GM19455 (cell line): Measurements from ENCODE around the gene ALK.

Source experiments
- ATAC-seq: cut with Tn5 transposase; IDR thresholded peaks from one replicate; pipeline ENCODE4 v1.9.1; 2021; ENCODE audit not compliant: unreplicated experiment

Gene ALK

GRCh38 chr2:29799628-29800027 is 121.8 kb downstream of the ALK start:
- no peak for ATAC-seq

- ATAC-seq, result no peak
Measured at GRCh38 chr2:29797916-29798315, 123.5 kb downstream of the ALK start.

DNA sequence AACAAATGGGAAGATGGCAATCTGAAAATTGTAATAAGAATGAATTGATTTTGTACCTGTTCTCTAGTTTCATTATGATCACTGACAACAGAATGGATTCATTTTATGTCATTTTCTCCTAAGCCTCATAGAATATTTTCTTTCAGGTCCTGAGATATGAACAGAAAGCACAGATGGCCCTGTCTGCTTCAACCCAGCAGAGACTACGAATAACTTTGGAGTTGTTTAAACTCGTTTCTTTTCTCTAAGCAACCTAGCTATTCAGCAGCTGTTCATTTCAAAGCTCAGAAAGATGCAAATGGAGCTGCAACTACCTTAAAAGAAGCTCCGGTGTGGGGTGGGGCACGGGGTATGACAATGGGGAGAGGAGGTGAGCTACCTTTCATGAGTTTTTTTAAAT is 124.9 kb downstream of the ALK start:
- no peak for ATAC-seq

DNA sequence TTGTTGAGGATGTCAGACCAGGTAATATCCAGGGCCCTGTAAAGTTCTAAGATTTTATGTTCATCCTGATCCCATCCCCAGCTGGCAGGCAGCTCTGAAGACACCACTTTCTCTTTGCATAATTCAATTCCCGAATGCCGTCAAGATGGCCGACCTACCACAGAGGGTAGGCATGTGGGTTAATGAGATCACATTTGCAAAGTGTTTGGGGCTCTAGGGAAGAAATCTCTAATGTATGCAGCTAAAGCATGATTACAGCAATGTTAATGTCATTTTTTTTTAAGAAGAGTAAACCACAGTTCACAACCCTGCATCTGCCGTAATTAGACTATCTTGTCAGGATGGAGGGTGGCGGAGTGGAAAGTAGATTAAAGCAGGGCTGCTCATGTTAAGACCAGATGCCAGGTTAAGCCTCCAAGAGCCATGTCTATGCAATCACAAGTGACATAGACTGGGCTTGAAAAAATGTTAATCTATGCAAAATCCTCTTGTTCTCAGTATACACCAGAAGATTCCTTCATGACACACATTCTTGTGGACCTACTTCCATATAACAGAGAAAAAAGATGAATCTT is 131.4 kb downstream of the ALK start:
- no peak for ATAC-seq

DNA sequence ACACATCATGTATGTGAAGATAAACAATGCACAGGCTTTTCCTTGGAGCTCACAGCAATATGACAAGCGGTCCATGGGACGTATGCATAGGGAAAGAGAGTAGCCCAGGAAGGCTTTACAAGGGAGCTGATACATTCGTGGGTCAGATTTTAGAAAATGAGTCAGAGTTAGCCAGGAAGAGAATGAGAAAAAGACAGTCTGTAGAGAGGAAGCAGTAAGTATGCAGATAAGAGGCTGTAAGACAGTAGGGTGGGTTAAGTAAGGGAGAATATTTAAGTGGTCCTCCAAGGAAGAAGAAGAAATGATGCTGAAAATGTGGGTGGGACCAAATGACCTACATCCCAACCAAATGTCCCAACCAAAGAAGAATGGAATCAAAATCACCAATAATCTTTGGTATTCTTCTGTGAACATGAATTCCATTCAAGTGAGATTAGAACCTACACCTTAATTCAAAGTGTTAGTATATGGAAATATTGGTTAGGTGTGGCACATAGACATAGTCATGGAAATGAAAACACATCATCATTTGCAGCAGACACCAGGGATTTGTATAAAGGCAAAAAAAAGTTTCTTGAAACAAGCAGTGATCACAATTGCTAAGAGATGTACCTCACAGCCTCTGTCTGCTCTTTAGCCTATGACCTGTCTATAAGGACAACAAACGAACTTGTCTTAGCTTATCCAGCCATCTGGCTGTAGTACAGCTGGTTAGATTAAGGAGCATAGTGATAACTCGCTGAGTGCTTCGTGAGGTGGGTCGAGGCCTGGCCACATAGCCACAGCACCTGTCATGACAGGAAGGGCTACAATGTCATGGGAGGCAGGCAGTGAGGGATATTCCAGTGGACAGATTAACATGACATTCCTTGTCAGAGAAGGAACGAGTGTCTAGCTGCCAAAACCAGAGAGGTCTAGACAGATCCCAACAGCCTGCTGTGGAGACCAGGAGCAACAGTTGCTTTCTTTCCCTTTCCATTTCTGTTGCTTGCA is 133.6 kb downstream of the ALK start:
- ATAC-seq, result no peak

DNA sequence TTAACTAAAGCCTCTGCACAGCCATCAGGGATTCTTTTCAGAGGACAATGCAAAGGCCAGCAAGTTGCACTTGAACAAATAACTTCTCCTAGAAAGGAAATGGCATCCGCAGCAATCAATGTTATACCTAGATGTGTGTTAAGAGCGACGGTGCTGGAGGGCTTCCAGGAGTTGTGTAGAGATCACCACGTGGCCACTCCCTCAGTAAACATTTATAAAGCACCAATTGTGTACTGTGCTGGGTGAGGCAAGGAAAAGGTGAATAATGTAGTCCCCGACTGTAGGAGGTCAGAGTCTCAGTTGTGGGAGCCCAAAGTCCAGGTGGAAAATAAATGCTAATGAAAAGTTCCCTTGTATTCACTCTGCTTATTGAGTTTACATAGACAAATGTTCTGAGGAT is 135.0 kb downstream of the ALK start:
- no peak for ATAC-seq

DNA sequence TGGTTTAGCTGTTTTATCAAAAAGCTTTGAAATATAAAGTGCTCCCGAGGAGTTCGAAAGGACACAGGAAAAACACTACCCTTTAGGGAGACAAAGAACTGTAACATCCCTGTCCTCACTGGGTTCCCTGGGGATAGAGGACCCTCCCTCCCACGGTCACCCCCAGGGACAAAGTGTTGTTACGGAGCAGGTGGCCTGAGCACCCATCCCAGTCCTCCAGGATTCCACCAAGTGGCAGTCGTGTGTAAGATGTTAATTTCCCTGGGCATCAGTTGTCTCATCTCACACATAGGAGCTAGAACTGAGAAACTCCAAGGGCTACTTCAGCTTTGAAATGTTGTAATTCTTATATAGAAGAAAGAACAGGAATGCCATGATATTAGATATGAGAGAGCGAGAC is 137.7 kb downstream of the ALK start:
- ATAC-seq, result no peak

GRCh38 chr2:29782549-29783458 is 138.6 kb downstream of the ALK start:
- ATAC-seq, result no peak

GRCh38 chr2:29782087-29782486 is 139.3 kb downstream of the ALK start:
- ATAC-seq, result no peak

GRCh38 chr2:29780906-29781305 is 140.5 kb downstream of the ALK start:
- ATAC-seq, result no peak

- ATAC-seq, result no peak
Measured at GRCh38 chr2:29777161-29777560, 144.2 kb downstream of the ALK start.

GRCh38 chr2:29776406-29776805 is 145.0 kb downstream of the ALK start:
- no peak for ATAC-seq

DNA sequence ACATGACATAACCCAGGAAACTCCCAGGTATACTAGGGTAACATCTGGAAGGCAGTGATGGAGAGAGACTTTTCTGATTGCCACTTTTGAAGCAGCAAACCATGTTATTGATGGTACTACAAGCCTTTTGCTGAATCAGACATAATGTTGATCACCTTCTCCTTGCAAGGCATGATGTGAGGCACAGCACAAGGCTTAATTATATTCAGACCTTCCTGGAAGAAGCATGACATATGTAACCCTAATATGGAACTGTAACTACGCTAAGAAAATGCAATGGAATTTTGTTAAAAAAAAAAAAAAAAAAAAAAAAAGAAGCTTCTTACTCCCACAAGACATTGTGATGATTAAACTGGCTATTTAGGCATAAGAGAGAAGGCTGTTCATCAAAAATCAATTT is 145.4 kb downstream of the ALK start:
- no peak for ATAC-seq

DNA sequence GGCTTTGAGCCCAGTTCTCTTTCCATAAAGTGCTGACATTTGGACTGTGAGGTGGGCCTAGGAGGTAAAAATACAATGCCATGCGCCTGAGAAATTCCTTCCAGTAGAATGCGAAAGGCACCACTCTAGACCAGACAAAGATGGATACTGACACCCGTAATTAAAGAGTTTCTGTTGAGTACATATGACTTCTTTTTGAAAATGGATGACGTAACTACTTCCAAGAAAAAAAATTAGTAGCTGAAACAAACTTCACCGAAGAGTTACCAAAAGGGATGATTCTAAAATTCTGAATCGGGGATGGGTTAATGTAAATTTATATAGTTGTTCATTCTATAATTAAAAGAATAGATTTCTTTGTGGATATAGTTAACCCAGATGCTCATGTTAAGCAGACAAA is 146.8 kb downstream of the ALK start:
- no peak for ATAC-seq

- no peak for ATAC-seq
Measured at GRCh38 chr2:29770846-29771245, 150.5 kb downstream of the ALK start.

DNA sequence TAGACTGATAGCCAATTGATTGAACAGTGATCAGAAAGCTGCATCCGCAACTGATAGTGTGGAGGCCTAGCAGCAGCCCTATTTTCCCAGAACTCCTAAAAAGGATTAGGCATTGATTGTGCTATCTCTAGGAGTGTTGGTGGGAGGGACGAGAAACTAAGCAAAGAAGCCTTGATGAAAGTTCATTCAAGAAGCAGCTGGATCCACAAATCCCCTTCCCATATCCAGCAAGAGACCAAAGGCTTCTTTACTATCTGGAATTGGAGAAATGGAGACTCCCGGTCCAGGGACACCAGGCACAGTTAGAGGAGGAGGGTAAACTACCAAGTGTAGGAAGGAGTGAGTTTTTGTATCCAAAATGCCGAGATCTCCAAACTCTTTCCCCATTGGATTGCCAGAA is 151.5 kb downstream of the ALK start:
- ATAC-seq, result no peak

DNA sequence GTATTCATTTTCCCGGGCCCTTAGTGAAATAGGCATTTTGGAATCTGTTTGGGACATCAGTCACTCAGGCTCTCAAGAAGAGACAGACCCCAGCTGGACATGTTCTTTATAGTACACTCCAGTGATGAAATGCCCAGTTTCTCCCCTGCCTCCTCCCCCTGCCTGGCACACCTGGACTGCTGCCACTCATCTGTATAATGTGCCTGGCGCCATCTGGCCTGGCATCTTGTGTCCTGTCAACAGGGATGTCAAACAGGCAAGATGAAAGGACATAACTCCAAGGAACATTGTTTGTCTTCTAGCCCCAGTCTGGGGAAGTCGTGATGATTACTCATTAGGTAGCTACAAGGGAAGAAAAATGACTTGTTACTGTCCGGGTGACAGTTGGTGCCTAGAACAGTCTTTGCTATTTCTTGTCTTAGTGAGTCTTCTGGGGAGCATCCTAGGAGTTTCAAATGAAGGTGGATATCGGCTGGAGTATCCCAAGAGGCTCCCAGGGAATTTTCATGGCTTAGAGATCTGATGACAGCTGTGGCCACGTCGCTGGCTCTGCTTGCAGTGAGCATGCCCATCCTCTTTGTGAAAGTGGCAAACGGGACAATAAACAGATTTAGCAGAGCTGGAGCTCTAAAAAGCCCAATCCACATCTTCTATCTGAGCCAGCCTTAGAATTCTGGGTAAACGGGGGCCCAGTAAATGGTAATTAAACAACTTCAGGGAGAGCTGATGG is 153.6 kb downstream of the ALK start:
- ATAC-seq, result no peak

- ATAC-seq, result no peak
Measured at GRCh38 chr2:29766191-29766590, 155.2 kb downstream of the ALK start.

DNA sequence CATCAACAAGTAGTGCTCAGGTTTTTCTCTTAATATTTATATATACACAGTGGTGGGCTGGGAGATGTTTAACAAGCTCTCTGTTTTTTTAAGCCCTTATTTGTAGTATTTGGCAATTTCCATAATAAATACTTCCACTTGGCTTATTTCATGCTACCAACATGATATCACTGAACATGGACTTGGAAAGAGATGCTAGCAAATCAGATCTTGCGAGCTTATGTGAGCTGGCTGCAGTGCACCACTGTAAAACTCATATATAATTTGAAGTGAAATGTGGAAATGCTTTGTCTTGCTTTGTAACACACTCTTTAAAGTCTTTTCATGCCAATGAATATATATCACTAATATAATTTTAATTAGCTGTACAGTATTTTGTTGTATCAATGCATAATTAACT is 155.7 kb downstream of the ALK start:
- no peak for ATAC-seq

- no peak for ATAC-seq
Measured at GRCh38 chr2:29763371-29763770, 158.0 kb downstream of the ALK start.

DNA sequence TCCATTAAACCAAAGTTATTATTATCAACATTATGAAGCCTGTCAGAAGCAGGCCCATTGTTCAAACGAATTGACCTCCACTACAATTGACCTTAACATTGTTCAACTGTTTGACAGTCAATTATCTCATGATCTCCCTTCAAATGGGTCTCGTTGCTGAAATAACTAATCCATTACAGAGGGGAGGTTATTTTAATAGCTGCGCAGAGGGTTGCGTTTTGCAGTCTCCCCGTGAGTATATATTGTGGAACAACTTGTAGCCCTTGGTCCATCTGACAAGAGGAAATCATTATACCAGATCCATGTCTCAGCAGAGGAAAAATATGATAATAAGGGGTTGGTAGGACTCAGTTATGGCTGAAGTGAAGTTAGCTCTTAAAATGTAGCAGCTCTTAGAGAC is 159.1 kb downstream of the ALK start:
- no peak for ATAC-seq
